HG02981 (cell line): ENCODE results near the gene ARFGAP3.

ENCODE experiments used
- ATAC-seq: cut with Tn5 transposase; IDR thresholded peaks from one replicate; pipeline ENCODE4 v1.9.1; 2021; ENCODE audit warnings: mild to moderate bottlenecking, moderate library complexity; ENCODE audit not compliant: unreplicated experiment

ARFGAP3 gene

DNA sequence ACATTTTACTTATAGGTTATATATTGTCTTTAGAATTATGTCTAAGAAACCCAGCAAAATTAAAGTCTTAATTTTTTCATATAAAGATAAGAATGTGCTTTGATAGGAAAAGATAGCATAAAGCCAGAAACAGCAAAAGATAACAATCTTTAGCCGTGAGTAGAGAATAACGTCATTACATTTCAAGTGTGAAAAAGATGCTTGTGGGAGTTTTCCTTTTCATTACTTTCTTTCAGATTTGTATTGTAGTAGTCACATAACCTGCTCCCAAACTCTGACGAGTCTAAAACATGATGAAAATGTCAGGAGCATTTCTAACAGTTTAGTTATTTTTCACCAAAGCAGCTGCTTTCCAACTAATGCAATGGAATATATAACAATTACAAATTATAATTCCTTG, 31.3 kb downstream of the ARFGAP3 start:
- ATAC-seq, result no peak

DNA sequence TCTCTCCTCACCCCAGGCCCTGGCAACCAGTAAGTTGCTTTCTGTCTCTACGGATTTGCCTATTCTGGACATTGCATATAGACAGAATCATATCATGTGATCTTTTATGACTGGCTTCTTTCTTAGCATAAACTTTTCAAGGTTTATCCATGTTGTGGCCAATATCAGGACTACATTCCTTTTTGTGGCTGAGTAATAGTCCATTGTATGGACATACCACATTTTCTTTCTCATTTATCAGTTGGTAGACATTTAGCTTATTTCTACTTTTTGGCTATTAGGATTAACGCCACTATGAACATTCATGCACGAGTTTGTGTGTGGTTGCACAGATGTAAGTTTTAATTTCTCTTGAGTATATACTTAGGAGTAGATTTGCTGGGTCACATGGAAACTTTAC, 35.7 kb downstream of the ARFGAP3 start:
- ATAC-seq, result no peak

DNA sequence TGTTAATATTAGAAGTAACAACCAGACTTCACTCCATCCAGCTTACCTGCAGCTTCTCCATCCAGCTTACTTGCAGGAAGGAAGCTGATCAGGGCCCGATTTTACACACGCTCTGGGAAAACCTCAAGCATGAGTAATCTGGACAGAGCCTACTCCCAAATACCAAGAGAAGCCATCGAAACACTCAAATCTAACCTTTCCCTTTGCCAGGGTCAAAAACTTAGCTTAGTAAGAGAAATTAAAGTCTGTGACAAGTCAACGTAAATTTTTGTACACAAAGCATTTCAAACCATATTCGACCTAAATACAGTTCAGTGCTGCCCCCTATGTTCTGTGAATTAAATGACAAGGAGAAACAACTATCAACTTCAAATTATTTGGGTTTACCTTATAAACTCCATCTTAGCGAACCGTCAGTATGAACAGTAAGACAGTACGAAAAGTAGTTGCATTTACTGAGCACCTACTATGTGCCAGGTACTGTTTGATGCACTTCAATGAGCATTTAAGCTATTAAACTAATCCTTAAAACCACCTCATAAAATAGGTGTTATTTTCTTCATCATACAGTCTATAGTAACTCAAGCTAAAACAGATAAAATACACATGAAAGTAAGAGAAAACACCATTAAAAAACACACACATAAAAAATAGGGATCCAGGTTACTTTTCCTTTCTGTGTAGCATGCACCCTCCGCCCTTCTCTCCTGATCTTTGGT, 36.9 kb downstream of the ARFGAP3 start:
- ATAC-seq, result no peak

DNA sequence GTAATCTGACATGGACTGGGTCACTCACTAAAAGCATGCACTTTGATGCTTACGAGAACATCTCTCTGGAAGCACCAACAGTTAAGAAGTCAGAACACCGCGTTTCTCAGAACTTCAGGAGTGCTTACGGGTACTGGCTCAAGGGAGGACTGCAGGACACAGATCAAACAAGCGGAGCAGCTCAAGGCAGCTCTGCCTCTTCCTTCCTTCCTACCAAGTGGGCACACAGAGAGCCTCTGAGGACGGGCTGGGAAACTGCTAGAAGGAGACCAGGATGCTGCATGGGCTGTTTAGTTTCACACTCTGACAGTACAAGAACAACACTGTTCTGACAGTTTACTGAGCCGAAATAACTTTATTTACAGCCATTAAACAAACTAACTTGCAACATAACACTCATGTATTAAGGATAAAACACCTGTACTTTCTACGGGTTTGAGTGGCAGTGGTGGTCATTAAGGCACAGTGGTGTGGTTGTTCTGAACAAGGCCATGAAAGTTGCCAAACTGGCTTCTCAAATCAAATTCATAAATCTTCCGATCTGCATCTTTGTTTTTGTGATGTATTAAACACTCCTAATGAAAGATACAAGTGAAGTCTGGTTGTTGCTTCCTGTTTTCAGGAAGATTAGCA, 37.5 kb downstream of the ARFGAP3 start:
- no peak for ATAC-seq

DNA sequence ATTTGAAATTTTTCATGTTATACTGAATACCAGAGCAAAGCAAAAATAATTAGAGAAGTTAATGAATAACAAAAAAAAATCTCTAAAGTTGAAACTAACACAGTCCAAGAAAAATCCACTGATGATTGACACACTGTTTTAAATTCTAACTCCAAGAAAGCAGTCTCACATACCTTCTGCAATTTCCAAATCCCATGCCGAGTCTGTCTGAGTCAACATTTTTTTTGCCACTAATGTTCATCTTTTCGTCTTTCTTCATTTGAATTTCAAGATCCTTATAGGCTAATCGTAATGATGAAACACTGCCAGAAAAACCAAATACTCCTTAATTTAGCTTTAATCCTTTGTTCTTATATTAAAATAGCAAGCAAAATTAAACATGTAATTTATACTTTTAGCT, 39.5 kb downstream of the ARFGAP3 start:
- no peak for ATAC-seq

DNA sequence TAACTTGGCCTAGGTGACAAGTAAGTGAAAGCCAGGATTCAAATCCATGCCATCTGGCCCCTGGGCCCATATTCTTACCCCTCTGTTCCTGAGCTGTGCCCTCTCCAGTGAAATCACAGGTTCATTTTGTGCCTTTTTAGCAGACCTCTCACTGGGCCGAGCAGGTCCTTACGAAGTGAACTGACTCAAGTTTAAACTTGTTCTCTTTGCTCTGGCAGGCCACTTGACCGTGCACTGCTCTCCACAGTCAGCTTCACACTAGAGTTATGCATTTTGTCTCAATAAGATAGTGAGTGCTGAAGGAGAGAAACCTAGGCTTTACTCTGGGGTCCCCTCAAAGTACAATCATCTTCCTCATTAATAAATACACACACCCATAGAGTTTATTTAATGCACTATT, 40.7 kb downstream of the ARFGAP3 start:
- no peak for ATAC-seq

DNA sequence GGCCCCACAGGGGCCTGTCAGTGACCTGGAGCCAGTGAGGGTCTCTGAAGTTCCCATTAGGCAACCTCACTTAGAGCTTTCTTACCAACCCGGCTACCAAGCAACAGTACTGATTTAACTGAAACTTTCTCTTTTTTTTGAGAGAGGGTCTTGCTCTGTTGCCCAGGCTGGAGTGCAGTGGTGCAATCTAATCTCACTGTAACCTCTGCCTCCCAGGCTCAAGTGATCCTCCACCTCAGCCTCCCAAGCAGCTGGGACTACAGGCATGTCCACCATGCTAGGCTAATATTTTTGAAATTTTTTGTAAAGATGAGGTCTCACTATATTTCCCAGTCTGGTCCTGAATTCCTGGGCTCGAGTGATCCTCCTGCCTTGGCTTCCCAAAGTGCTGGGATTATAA, 42.5 kb downstream of the ARFGAP3 start:
- ATAC-seq, result no peak

DNA sequence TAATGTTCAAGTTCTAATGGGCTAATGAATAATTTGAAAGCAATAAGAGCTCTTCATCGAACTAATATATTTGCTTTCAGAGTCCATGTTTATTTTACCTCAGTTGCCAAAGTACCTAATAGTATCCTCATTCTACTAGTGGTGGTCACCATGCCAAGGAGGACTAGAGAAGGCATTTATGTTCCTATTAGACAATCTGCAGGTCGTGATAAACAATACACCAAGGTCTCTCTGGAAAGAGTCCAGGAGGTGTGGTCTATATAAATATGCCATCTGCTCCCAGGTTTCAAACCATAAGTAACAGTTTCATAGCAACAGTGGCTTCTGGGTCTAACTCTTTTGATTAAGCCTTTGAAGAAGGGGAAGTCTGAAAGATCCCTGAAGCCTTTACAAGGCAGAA, 42.9 kb downstream of the ARFGAP3 start:
- ATAC-seq, result no peak

DNA sequence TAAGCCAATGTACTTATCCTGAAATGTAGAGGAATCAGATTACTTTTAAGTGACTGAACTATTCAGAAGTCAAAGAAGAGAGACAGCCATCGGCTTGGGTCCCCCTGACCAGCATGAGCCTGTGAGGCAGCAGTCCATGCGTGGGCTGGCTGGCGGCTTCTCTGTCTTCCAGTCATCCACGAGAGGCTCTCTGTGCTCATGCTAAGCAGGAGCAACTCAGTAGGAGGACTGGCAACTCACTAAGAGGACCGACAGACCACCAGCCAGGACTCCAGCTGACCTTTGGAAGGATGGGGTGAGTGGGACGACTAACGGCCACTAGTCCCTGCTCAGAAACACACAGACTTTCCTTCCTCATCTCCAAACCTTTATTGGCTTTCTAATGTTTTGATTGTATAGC, 43.6 kb downstream of the ARFGAP3 start:
- no peak for ATAC-seq

DNA sequence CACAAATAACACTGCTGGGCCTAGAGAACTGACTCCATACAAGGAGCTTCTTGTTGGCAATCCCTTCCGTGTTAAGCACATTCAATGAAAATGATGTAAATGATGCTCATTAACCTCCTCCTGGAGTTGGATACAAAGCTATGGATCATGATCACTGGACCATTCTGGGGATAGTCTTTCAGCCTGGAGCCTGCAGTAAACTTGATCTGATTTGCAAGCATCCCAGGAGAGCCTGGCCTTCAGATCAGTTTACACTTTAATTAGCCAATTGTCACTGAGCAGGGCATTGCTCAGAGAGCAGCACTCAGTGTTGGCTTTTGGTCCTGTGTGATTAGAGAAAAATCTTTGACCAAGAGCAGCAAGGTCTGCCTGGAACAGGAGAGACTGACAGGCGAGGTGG, 45.6 kb downstream of the ARFGAP3 start:
- no peak for ATAC-seq

DNA sequence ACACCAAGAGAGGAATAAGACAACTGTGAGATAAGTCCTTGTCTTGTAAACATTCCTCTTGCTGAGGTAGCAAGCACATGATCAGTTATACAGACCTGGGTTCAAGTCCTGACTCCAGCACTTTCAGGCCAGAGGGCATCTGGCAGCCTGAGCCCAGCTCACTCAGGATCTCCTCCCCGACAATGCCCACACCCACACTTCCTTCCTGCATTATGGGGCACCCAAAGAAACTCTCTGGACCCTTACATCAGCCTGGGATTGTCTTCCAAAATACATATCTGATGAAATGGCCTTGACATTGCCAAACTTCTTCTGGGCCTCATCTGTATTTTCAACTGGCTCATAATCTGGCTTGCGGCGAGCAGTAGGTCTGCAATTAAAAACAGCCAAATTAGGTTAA, 48.6 kb downstream of the ARFGAP3 start:
- ATAC-seq, result no peak

DNA sequence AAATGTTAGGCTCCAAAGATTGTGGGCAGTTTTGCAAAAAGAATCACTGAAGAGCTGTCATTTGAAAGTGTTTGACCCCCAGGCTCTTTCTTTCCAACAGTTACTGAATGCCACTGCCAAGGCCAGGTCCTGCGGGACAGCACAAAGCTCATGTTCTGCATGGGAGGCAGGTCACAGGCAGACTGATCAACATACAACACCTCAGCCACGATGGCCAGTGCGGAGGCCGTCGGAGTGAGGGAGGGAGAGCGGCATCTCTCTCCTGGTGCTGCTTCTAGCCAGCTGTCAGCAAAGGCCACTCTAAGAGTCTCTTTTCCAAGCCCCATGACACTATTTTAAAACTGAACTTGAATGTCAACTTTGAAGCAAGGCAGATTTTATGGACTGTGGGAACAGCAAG, 49.9 kb downstream of the ARFGAP3 start:
- ATAC-seq, result no peak

DNA sequence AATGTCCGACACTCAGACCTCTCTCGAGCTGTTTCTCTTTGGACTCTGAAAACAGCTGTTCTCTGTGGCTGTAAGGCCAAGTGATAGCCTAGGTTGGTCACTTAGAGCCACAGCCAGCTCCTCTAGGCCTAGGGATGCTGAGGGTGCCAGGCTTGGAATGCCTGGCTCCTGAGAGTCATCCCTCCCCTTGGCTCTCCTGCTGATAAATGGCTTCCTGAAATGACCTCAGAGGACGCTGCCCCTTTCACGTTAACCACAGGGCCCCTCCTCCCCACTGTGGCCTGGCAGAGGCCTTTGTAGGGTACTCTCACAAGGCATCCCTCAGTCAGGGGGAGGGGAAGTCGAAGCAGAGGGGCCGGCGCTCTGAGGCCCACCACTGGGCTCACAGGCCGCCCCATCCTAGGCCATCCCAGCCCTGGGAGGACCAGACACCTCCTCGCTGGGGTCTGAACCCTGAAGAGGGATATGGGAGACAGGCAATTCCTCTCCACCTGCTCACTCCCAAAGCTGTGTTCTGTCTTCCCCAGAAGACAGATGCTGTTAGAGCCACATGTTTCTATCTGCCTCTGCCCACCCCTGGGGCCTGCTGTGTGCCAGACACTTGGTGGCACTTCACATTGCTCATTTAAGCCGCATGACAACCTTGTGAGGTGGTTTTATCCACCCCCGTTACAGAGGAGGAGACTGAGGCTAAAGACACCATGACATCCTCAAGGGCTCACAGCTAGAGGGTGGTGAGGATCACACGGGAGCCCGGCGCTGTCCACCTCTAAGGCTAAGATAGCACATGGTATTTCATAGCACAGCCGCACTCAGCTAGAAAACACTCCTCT, 50.9 kb downstream of the ARFGAP3 start:
- no peak for ATAC-seq

DNA sequence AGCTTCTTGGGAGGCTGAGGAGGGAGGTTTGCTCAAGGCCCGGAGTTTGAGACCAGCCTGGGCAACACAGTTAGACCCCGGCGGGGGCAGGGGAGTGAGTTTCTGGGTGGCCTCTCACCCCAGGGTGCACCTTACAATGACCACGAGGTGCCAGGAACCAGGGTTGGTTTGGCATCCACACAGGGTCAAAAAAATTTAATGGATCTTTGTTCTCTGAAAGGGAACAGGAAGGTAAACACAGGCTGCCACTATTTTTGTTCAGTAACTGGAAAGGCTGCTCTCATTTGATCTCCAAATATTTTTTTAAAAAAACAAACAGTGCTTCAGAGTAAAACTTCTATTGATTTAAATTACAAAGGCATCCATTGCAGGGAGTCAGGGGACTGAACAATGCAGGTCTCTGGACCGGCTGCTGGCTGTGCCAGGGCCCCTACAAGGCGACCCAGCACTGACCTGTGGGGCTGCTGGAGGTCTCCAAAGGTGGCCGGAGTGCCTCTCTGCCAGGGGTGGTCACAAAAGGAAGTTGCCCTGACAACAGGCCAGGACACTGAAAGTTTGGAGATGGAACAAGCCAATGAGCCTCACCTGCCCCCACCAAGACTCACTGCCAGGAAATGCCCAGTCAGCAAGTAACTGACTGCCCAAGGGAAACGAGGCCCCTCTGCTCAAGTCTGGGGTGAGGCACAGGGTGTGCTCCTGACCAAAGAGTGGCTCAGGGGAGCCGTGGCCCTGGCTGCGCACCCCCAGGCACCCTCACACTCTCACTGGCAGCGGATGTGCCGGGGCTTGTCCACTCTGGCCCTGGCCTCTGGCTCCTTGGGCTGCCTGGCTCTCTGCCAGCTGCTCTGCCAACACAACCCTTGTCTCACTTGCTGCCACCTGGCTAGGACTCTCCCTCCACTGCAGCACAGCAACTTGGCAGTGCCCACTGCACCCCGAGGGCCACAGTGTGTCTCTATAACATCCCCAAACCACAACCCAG, 51.8 kb downstream of the ARFGAP3 start:
- ATAC-seq, result no peak

DNA sequence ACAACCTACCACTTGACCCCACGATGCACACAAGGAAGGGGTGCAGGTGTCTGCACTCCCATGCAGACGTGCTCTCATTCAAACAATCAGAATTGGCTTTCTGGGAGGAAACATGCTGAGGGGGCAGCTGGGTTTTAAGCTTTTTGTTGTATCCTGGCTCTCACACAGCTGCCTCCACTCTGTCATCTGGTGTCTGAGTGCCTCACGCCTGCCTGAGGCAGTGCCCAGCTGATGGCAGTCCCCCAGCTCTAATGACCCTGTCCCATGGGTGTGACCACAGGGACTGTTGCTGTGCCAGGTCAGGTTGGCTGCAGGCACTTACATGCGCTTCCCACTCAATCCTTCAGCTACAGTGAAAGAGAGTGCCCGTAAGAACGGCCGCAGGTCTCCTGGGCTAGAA, 53.7 kb downstream of the ARFGAP3 start:
- no peak for ATAC-seq

DNA sequence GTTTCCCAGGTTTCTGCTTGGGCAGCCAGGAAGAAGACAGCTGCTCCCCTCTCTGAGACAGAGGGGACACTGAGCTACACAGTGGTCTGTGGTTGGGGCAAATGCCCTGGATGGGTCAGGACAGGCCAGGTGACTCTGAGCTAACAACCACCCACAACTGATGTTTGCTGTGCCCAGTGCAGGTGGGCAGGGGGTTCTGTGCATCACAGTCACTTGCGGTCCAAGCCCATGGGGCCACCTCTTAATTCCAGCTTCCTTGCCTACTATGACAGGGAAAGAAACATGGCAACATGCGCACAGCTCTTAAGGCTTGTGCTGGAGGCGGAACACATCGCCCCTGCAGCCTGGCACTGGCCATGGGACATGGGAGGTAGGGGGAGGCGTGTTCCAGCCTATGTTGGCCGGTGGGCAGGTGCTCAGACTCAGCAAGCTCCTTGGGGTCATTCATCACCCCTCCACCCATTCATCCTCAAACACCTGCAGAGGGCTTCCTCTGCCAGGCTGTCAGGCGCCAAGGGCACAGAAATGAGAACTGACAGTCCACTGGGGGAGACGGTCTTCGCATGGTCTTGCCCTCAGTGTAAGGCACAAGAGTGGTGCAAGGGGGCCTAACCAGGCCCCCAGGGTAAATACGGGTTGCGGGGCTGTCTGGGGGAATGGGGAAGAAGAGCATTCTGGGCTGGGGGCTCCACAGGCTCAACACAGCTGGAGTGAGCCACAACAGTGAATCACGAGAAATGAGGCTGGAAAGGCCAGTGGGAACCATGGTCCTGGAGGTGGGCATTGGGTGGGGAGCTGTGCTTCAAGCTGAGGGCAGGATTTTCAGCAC, 55.6 kb downstream of the ARFGAP3 start:
- ATAC-seq, result no peak

DNA sequence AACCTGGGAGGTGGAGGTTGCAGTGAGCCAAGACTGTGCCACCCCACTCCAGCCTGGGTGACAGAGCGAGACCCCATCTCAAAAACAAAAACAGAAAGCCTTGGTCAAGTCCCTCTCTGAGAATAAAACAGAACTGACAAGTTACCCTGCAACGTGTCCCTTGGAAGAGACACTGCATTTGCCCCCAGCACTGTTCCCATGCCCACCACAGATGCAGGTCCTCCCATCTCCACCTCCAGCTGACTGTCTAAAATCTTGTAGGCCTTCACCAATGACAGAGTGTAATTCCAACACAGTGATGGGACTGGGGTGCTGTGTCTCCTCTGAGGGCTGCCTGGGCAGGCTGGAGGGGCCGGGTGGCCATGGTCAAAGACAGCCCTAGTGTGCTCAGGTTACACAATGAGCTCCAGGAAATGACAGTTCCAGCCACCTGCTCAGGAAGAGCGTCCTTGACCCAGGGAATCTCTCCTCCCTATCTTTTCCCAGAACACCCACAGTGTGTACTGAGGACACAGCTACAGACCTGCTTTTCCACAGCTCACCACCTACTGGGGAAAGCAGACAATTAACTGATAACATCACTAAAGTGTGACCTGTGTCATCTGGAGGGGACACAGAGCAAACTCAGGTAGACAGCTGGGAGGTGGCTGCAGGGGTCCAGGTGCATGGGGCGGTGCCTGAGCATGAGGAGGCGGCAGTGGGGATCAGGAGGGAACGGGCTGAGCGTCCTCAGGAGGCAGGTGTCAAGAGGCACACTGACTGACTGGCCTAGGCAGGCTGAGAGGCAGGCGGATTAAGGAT, 56.4 kb downstream of the ARFGAP3 start:
- ATAC-seq, result no peak

DNA sequence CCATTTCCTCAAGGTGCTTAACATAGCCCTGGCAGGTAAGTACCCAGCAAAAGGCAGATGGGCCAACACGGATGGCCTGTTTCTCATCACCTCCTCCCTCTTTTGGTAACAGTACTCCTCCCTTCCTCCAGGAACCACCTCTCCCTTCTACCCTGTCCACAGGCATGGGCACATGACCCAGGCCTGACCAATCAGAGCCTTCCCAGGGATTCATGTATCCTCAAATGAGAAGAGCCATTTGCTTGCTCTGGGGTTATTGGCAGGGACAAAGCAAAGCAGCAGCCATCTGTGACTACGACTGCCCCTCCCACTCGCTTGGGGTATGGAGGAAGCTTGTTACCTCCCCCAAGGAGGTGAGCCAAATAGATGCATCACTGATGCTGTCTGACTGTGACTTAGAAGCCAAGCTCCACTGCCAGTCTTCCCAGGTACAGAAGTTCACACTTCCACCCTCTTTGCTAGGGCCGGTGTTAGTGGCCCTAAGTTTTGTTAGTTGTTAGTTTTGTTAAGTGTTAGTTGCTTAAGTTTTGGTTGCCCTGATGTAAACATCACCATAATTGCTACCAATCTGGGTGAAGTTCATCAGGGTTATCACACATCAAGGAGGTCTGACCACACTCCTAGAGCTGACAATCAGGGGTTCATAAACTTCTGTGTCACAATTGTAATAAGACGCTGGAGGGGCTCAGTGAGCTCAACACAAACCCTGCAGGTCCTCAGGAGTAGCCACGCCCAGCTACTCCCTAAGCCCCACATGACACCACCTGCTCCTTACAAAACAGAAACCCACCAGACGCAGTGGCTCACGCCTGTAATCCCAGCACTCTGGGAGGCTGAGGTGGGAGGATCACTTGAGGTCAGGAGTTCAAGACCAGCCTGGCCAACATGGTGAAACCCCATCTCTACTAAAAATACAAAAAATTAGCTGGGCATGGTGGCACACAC, 57.3 kb downstream of the ARFGAP3 start:
- no peak for ATAC-seq
